Measurements from ENCODE around the gene ITPKC.

ITPKC gene

DNA sequence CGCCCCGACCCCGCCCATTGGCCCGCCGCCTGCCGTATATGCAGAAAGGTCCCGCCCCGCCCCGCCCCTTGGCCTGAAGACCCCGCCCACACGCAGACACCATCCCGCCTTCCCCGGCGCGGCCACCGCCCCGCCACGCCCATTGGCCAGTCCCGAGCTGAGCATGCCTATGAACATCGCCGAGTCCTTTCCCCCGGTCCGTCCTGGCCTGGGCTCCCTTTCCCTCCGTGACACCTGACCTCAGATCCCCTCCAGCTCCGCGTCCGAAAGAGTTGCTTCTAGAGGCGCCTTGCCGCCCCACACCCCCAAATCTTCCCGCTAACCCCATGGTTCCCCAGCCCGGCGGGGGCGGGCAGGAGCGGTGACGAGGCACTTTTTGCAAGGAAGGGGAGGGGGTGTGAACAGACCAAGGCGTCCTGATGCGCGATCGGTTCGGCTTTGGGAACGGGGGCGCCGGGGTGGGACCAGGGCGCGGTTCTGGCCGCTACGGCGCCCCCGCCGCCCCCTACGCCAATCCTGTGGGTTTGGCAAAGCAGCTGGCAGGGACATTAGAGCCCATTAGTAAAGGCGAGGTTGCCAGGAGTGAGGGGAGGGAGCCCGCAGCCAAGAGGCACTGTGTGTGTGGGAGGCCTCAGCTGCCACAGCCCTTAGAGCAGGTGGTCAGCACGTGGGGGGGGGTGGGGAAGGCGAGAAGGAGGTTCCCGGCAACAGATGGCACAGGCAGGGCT, 26.1 kb upstream of the ITPKC start:
- DNase-seq = peak; percentile 89 to 96

DNA sequence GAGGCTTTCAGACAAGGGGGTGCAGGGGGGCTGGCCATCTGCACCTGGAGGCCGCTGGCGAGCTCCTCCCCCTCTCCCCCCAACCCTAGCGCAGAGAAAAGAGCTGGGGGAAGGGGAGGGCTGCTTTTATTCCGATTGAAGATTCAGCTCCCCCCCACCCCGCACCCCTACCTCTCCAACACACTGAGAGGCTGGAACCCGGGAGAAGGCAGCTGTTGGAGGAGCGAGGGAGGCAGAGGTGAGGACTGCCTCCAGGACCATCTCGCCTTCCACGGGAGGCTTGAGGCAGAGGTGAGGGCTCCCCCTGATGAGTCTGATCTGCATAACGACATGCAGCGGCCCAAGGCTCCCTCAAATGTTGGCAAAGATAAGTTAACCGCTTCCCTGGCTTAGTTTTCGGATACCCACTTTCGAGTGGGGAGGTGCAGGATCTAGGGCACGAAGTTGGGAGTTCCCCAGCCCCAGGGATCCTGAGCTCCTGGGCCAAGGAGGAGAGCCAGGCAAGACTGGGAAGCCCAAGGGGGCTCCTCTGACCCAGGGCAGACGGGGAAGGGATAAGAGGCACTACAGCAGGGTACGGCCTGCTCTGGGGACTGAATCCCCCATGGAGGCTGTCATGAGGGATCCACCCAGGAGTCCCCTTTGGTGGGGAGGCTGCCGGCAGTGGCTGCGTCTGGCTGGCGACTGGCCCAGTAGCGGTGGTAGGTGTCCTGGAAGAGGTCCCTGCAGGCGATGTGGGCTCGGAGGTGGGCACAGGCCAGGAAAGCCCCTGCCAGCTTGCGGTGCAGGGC, 25.3 kb upstream of the ITPKC start:
- DNase-seq = no peak

GRCh38 chr19:40692212-40692551, 24.7 kb upstream of the ITPKC start:
- DNase-seq = no peak

GRCh38 chr19:40693150-40693788, 23.6 kb upstream of the ITPKC start:
- DNase-seq = peak in 1 of 2 experiments; percentile 24

- DNase-seq = no peak
Measured at GRCh38 chr19:40693896-40694295, 23.0 kb upstream of the ITPKC start.

- DNase-seq = no peak
Measured at GRCh38 chr19:40695881-40696280, 21.0 kb upstream of the ITPKC start.

DNA sequence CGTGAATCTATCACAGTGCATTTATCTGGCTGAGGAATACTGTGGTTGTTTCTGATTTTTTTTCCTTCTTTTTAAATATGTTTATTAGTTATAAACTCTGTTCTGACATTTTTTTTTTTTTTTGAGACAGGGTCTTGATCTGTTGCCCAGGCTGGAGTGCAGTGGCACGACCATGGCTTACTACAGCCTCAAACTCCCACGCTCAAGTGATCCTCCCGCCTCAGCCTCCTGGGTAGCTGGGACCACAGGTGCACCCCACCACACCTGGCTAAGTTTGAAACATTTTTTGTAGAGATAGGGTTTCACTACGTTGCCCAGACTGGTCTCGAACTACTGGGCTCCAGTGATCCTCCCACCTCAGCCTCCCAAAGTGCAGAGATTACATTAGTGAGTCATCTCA, 19.9 kb upstream of the ITPKC start:
- DNase-seq = no peak

DNA sequence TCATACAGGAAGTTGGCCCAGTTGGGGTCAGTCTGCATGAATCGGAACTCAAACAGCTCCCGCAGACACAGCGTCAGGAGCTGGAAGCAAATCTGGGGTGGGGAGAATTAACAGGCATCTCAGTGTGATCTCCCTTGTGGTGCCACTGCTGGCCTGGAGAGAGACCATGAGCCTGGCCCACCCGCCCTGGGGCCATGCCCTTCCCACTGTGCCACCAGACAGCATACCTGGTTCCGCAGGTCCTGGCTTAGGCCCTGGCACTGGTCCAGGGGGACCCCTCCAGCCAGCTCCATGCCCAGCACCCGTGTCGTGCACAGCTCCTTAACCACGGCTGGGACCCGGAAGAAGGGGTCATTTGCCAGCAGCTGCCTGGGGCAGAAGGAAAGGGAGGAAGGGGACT, 16.8 kb upstream of the ITPKC start:
- DNase-seq = no peak

GRCh38 chr19:40701758-40702157, 15.2 kb upstream of the ITPKC start:
- no peak for DNase-seq

DNA sequence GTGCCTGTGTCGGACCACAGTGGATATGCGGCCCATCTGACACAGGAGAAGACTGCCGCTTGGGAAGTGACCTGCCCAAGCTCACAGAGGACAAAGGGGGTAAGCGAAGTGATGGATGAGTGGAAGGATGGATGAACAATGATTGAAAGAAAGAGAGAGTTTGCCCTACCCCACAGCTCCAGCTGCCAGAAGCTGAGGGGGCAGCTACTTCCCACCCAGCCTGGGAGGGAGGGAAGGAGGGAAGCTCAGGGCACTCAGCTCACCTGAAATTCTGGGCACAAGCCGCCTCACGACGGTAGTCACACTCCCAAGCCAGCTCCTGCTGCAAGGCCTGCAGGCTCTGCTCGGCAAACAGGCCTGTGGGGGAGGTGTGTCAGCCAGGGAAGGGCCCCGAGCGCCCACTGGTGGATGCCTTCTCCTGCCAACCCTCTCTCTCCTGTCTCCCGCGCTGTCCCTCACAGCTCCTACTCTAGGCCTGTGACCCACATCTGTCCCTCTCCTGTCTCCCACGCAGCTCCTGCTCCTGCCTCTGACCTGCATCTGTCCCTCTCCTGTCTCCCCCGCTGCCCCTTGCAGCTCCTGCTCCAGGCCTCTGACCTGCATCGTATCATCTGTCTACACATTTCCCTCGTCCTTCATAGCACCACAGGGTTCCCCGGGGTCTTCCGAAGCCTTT, 14.4 kb upstream of the ITPKC start:
- DNase-seq = no peak

GRCh38 chr19:40703029-40703755, 13.7 kb upstream of the ITPKC start:
- DNase-seq = no peak

GRCh38 chr19:40704491-40705361, 12.2 kb upstream of the ITPKC start:
- DNase-seq = no peak

GRCh38 chr19:40705362-40705651, 11.6 kb upstream of the ITPKC start:
- no peak for DNase-seq

DNA sequence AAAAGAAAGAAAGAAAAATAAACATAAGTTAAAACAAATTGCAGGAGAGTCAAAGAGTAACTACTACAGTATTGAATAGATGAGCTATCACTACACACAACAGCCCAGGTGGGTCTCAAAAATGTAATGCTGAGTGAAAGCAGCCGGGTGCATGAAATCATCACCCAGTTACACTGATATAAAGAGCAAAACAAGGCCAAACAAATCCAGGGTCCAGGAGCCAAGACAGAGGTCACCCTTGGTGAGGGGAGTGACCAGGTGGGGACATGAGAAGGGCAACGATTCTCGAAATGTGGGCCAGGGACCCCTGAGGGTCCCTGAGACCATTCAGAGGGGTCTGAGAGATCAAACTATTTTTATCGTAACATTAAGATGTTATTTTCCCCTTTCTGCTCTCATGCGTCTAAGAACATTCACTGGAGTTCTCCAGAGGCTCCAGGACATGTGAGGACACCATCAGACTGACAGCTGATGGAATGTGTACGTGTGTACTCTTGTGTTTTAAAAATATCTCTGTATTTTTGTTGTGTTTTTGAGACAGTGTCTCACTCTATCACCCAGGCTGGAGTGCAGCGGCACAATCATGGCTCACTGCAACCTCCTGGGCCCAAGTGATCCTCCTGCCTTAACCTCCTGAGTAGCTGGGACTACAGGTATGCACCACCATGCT, 10.8 kb upstream of the ITPKC start:
- DNase-seq = no peak

GRCh38 chr19:40707615-40708014, 9.3 kb upstream of the ITPKC start:
- DNase-seq = no peak

- no peak for DNase-seq
Measured at GRCh38 chr19:40709817-40710216, 7.1 kb upstream of the ITPKC start.

DNA sequence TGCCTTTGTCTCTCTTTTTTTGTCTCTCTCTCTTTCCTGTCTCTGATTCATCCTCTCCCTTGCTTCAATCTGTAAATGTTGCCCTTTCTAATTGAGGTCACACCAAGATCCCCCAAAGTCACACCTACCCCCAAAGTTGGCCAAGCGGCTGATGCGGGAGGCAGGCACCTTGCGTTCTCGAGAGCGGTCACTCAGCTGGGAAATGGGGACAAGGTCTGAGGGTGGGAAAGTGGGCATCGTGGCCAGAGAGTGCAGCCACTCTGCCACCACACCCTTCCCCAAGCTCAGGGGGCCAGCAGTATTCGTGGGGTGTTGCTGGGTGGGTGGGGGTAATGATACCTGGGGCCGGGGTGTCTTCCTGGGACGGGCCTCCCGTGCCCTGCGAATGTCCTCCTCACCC, 3.0 kb upstream of the ITPKC start:
- DNase-seq = no peak

GRCh38 chr19:40714441-40715299, 2.2 kb upstream of the ITPKC start:
- DNase-seq = peak; percentile 90 to 96

DNA sequence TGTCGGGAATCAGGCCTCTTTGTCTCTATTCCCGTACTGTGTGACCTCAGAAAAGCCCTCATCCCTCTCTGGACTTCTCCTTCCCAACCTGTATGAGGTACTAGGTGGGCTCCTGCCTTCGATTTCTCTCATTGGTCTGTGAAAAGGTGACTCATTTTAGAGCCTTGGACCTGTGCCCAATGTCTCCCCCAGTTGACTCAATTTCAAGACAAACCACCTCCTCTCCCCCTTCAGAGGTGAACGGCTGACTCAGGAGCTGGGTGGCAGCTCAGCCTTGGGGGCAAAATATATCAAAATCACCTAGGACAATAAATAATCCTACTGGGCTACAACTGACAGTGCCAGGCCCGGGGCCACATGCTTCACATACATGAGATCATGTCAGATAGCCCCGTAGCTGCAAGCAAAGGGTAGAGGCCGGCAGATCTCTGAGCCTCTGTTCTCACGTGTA, 856 bp upstream of the ITPKC start:
- peak in 1 of 2 experiments; percentile 81 for DNase-seq

DNA sequence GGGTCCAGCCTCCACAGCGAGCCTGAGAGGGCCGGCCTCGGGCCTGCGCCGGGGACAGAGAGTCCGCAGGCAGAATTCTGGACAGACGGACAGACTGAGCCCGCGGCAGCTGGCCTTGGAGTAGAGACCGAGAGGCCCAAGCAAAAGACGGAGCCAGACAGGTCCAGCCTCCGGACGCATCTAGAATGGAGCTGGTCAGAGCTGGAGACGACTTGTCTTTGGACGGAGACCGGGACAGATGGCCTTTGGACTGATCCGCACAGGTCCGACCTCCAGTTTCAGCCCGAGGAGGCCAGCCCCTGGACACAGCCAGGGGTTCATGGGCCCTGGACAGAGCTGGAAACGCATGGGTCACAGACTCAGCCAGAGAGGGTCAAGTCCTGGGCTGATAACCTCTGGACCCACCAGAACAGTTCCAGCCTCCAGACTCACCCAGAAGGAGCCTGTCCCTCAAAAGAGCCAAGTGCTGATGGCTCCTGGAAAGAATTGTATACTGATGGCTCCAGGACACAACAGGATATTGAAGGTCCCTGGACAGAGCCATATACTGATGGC, 490 bp downstream of the ITPKC start:
- no peak for DNase-seq

Data from NCI-H446 (cell line).